ENCODE measurements around the gene STK38L. TPM values are rescaled to one million over a fixed set of nuclear protein-coding genes. Genes with fewer than 3 reads are reported as not detected.
"Not testable (repeated sequence)": the region's sequence is repeated elsewhere in the genome, so short reads cannot be mapped to it uniquely, and the experiment has no call there.

The STK38L gene
- polyA plus RNA-seq, 2 donors, result 10.9 to 11.9 TPM

DNA sequence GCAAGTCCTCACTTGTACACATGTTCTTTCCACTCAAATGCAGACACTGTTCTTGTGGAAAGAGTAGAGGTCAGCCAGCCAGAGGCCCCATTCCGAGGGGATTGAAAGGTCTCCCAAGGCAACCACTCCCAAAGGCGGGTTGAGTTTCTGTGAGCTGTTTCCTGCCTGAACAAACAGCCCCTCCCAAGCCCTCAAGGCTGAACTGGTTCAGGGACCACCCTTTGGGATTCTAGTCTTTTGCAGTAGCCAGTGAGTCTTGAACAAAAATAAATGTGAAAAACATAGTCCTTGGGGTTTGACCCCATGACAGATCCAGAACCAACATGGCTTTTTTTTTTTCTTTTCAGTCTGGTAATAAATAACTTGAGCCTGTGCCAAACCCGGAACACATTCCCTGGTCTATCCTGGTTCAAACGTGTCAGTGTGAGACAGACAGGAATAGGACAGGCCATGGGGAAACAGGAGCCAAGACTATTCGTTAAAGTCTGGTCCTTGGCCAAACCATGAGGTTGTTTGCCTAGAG lies 17.6 kb upstream of the STK38L start:
- H3K4me3 ChIP-seq (ENCODE audit: low read depth in 1 of 2, low read length in 2 of 2), result no peak overlapping the region
- H3K27ac ChIP-seq (ENCODE audit: low read depth in 2 of 2, low read length in 1 of 2), result peak overlapping the region; percentile 52 to 69
- H3K9me3 ChIP-seq (ENCODE audit: control insufficient read depth in 2 of 2, insufficient read depth in 1 of 2, low read depth in 1 of 2, low read length in 1 of 2), result no peaks in the 10 kb centered on the region
- no peaks in the 10 kb centered on the region for H3K27me3 ChIP-seq (ENCODE audit: control insufficient read depth in 1 of 2, insufficient read depth in 2 of 2, low read length in 2 of 2)
- WGBS, 2 donors, result 30 to 42% methylated on average over 5 of the region's 5 CpGs
- no peaks in the 10 kb centered on the region for H3K36me3 ChIP-seq (ENCODE audit: control insufficient read depth in 2 of 2, insufficient read depth in 2 of 2, low read length in 1 of 2)
- no peaks in the 10 kb centered on the region for H3K4me1 ChIP-seq (ENCODE audit: control insufficient read depth in 2 of 2, insufficient read depth in 2 of 2, low read length in 1 of 2)

DNA sequence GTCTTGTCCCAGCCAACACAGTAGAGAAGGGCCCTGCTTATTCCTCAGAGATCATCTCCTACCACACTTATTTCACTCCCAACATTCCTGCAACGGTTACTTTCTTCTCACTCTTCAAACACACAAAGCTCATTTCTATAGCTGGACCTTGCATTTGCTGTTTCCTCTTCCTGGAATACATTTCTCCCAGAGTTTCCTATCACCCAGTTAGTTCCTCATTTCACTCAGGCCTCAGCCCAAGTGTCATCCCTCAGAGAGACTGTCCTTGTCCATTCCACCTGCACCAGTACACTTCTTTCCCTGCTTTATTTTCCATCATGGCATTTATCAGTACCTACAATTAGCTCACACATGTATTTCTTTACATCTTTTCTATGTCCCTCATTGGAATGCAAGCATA lies 14.7 kb upstream of the STK38L start:
- no peaks in the 10 kb centered on the region for H3K27me3 ChIP-seq (ENCODE audit: control insufficient read depth in 1 of 2, insufficient read depth in 2 of 2, low read length in 2 of 2)
- H3K36me3 ChIP-seq (ENCODE audit: control insufficient read depth in 2 of 2, insufficient read depth in 2 of 2, low read length in 1 of 2), result no peaks in the 10 kb centered on the region
- no peaks in the 10 kb centered on the region for H3K4me1 ChIP-seq (ENCODE audit: control insufficient read depth in 2 of 2, insufficient read depth in 2 of 2, low read length in 1 of 2)
- 54 to 67% methylated on average over 1 of the region's 1 CpG for WGBS, 2 donors
- H3K4me3 ChIP-seq (ENCODE audit: low read depth in 1 of 2, low read length in 2 of 2), result no peak overlapping the region
- no peaks in the 10 kb centered on the region for H3K9me3 ChIP-seq (ENCODE audit: control insufficient read depth in 2 of 2, insufficient read depth in 1 of 2, low read depth in 1 of 2, low read length in 1 of 2)
- H3K27ac ChIP-seq (ENCODE audit: low read depth in 2 of 2, low read length in 1 of 2), result no peak overlapping the region

DNA sequence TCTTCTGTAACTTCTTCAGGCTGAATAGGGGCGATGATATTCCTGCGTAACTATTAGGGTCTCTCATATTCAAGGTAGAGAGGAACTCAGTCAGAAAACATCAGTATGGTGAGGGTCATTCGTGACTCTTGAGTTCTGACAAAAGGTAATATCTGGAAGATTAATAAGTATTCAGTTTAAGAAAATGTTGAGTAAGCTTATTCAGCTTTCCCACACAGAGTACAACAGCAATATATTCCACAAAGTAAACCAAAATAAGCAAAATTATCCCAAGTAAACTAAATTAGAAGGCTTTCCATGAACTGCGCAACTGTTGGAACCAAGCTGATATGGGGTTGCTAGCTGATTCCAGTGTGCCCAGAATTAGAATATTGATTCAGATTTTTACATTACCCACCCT lies 12.7 kb upstream of the STK38L start:
- H3K9me3 ChIP-seq (ENCODE audit: control insufficient read depth in 2 of 2, insufficient read depth in 1 of 2, low read depth in 1 of 2, low read length in 1 of 2); H3K36me3 ChIP-seq (ENCODE audit: control insufficient read depth in 2 of 2, insufficient read depth in 2 of 2, low read length in 1 of 2); H3K27me3 ChIP-seq (ENCODE audit: control insufficient read depth in 1 of 2, insufficient read depth in 2 of 2, low read length in 2 of 2); H3K4me3 ChIP-seq (ENCODE audit: low read depth in 1 of 2, low read length in 2 of 2); H3K4me1 ChIP-seq (ENCODE audit: control insufficient read depth in 2 of 2, insufficient read depth in 2 of 2, low read length in 1 of 2); H3K27ac ChIP-seq (ENCODE audit: low read depth in 2 of 2, low read length in 1 of 2): not testable (repeated sequence)
- WGBS, 2 donors, result 70 to 71% methylated on average over 4 of the region's 4 CpGs

DNA sequence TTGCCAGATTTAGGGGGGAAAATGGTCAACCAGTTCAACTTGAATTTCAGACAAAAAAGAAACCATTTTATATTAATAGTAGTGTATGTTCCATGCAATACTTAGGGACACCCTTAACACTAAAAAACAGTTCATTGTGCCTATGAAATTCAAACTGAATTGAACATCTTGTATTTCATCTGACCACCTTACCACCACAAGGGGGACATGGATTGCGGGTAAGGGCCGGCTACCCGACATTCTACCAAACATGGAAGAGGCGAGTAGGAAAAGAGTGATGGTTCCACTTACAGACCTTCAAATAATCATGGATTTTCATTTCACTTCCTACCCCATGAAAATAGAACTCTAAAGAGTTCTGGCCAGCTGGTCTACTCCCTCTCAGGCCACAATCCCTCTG lies 10.3 kb upstream of the STK38L start:
- Histone ChIP-seq H3K9me3 (ENCODE audit: control insufficient read depth in 2 of 2, insufficient read depth in 1 of 2, low read depth in 1 of 2, low read length in 1 of 2) (no peaks in the 10 kb centered on the region), H3K27ac (ENCODE audit: low read depth in 2 of 2, low read length in 1 of 2) (no peak overlapping the region), H3K4me3 (ENCODE audit: low read depth in 1 of 2, low read length in 2 of 2) (no peak overlapping the region), H3K36me3 (ENCODE audit: control insufficient read depth in 2 of 2, insufficient read depth in 2 of 2, low read length in 1 of 2) (no peaks in the 10 kb centered on the region), H3K27me3 (ENCODE audit: control insufficient read depth in 1 of 2, insufficient read depth in 2 of 2, low read length in 2 of 2) (no peaks in the 10 kb centered on the region), H3K4me1 (ENCODE audit: control insufficient read depth in 2 of 2, insufficient read depth in 2 of 2, low read length in 1 of 2) (no peaks in the 10 kb centered on the region)
- 95 to 100% methylated on average over 4 of the region's 4 CpGs for WGBS, 2 donors

DNA sequence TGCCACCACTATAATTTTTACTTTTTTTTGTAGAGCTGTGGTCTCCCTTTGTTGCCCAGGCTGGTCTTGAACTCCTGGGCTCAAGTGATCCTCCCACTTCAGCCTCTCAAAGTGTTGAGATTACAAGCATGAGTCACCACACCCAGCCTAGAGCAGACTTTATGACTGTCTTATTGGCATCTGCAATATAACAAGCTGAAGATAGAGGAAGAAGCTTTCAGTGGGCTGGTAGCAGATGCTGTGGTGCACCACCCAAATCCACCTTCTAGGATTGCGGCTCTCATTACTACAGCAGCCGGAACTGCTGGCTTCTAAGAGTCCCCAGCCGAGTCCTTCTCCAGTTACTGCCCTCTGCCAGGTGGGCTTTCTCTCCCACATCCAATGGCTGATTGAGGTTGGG lies 7.6 kb upstream of the STK38L start:
- Histone ChIP-seq H3K9me3 (ENCODE audit: control insufficient read depth in 2 of 2, insufficient read depth in 1 of 2, low read depth in 1 of 2, low read length in 1 of 2) (no peaks in the 10 kb centered on the region), H3K27ac (ENCODE audit: low read depth in 2 of 2, low read length in 1 of 2) (no peak overlapping the region), H3K4me1 (ENCODE audit: control insufficient read depth in 2 of 2, insufficient read depth in 2 of 2, low read length in 1 of 2) (no peaks in the 10 kb centered on the region), H3K36me3 (ENCODE audit: control insufficient read depth in 2 of 2, insufficient read depth in 2 of 2, low read length in 1 of 2) (no peaks in the 10 kb centered on the region), H3K27me3 (ENCODE audit: control insufficient read depth in 1 of 2, insufficient read depth in 2 of 2, low read length in 2 of 2) (no peaks in the 10 kb centered on the region), H3K4me3 (ENCODE audit: low read depth in 1 of 2, low read length in 2 of 2) (no peak overlapping the region)
- 78 to 95% methylated on average over 3 of the region's 3 CpGs for WGBS, 2 donors

DNA sequence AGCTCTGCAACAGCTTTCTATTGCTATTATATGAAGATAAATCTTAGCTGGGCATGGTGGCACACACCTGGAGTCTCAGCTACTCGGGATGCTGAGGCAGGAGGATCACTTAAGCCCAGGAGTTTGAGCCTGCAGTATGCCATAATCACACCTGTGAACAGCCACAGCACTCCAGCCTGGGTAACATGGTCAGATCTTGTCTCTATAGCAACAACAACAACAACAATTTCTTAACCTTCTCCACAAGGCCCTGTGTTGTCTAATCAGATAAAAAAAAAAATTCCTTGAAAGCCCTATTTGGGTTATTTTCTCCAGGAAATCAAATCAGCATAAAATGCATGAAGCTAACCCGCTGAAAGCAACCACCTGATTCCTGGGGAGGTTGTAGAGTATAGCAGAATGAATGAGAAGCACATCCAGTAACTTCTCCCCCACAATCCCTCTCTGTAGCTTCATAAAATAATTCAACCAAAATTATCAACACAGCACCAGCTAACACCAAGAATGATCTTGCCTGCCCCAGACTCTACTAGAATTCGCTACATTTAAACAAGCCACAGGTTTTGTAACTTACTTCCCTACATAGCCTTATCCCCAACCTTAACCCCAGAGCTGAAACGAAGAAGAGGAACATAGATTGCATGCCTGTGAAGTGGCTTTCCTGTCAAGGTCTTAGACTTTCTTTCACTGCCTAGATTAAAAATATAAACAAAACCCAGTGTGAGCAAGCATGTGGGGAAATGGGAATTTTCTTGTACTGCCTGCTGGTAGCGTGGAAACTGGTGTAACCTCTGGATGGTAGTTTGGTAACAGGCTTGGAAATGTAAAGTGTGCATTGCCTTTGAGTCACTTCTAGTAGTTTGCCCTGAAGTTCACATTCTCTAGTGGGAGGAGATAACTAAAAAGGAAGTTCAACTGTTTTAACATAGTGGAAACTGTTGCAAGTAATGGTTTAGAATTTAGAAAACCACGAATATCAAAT lies 6.0 kb upstream of the STK38L start:
- no peaks in the 10 kb centered on the region for H3K27me3 ChIP-seq (ENCODE audit: control insufficient read depth in 1 of 2, insufficient read depth in 2 of 2, low read length in 2 of 2)
- no peaks in the 10 kb centered on the region for H3K36me3 ChIP-seq (ENCODE audit: control insufficient read depth in 2 of 2, insufficient read depth in 2 of 2, low read length in 1 of 2)
- no peaks in the 10 kb centered on the region for H3K9me3 ChIP-seq (ENCODE audit: control insufficient read depth in 2 of 2, insufficient read depth in 1 of 2, low read depth in 1 of 2, low read length in 1 of 2)
- H3K4me3 ChIP-seq (ENCODE audit: low read depth in 1 of 2, low read length in 2 of 2), result no peak overlapping the region
- H3K4me1 ChIP-seq (ENCODE audit: control insufficient read depth in 2 of 2, insufficient read depth in 2 of 2, low read length in 1 of 2), result no peaks in the 10 kb centered on the region
- H3K27ac ChIP-seq (ENCODE audit: low read depth in 2 of 2, low read length in 1 of 2), result no peak overlapping the region
- WGBS, 2 donors, result 71% methylated on average over 6 of the region's 6 CpGs

DNA sequence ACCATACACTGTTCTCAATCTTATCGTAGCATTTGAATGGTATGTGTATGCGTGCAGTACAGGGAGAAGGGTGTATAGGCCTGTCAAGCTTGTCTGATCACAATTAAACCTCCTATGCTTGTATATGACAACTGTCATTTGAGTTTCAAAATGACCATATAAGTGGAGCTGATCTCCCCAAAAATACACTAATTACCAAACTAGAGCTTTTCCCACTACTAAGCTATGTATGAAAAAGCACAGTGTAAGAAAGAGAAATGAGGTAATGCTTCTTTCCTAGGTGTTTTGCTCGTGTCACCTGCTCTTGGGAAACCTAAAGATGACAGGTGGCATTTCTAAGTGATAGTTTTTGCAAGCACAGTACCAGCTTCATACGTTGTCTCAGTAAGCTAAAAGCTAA lies 1.1 kb upstream of the STK38L start:
- WGBS, 2 donors, result 89 to 91% methylated on average over 4 of the region's 4 CpGs
- Histone ChIP-seq H3K4me3 (ENCODE audit: low read depth in 1 of 2, low read length in 2 of 2) (no peak overlapping the region), H3K27me3 (ENCODE audit: control insufficient read depth in 1 of 2, insufficient read depth in 2 of 2, low read length in 2 of 2) (no peaks in the 10 kb centered on the region), H3K9me3 (ENCODE audit: control insufficient read depth in 2 of 2, insufficient read depth in 1 of 2, low read depth in 1 of 2, low read length in 1 of 2) (no peaks in the 10 kb centered on the region), H3K4me1 (ENCODE audit: control insufficient read depth in 2 of 2, insufficient read depth in 2 of 2, low read length in 1 of 2) (no peaks in the 10 kb centered on the region), H3K27ac (ENCODE audit: low read depth in 2 of 2, low read length in 1 of 2) (peak overlapping the region in 1 of 2 donors; percentile 24), H3K36me3 (ENCODE audit: control insufficient read depth in 2 of 2, insufficient read depth in 2 of 2, low read length in 1 of 2) (no peaks in the 10 kb centered on the region)

DNA sequence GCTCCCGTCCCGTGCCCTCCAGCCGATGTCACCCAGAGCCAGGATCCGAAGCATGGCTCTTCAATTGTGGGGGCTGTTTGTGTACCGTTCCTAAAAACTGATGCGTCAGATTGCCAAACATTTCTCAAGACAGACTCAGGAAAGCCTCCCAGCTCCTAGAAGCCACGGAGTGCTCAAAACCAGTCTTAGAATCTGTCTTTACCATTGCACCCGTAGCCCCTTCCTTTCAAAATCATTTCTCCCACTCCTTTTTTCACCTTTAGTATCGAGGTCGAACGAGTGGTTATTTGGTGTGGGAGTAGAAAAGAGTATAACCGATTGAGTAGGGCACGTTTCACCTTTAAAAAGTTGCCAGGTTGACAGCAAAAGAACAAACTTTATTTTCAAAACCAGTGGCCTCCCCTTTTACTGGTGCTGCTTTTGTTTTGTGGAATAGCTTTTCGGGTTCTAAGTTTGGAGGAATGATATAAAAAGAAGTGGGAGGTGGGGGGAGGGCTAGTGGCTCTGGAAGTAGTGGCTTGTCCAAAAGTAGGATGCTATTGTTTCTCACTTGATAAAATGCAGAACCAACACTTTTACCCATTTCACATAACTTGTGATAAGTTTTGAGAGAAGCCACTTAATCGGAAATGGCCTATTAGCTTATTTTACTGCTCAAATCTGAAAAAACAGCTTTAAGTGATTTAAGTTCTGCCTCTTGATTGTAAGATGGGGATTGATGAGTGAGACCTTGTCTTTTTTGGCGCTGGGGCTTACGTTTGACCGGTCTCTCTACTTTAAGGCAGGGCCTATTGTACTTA lies 803 bp downstream of the STK38L start:
- no peaks in the 10 kb centered on the region for H3K4me1 ChIP-seq (ENCODE audit: control insufficient read depth in 2 of 2, insufficient read depth in 2 of 2, low read length in 1 of 2)
- peak overlapping the region; percentile 90 to 98 for H3K4me3 ChIP-seq (ENCODE audit: low read depth in 1 of 2, low read length in 2 of 2)
- WGBS, 2 donors, result 5 to 7% methylated on average over 18 of the region's 18 CpGs
- H3K27me3 ChIP-seq (ENCODE audit: control insufficient read depth in 1 of 2, insufficient read depth in 2 of 2, low read length in 2 of 2), result no peaks in the 10 kb centered on the region
- H3K36me3 ChIP-seq (ENCODE audit: control insufficient read depth in 2 of 2, insufficient read depth in 2 of 2, low read length in 1 of 2), result no peaks in the 10 kb centered on the region
- peak overlapping the region; percentile 96 to 99 for H3K27ac ChIP-seq (ENCODE audit: low read depth in 2 of 2, low read length in 1 of 2)
- no peaks in the 10 kb centered on the region for H3K9me3 ChIP-seq (ENCODE audit: control insufficient read depth in 2 of 2, insufficient read depth in 1 of 2, low read depth in 1 of 2, low read length in 1 of 2)

DNA sequence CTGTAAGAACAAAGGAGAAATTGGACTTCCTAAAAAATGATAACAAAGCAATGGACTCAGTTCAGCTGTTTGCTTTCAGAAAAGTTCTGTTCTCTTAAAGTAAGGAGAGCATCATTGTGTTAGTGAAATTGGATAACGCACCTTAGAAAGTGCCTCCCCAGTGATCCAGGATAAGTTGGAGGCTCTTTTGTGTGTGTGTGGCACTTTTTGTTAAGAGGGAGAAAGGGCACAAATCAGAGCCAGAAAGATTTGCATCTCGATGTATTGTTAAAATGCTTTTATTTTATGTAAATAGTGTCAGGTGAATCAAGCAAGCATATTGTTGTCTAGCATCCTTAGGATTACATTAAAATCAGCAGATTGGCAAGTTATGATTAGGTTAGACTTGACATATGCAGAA lies 2.1 kb downstream of the STK38L start:
- H3K9me3 ChIP-seq (ENCODE audit: control insufficient read depth in 2 of 2, insufficient read depth in 1 of 2, low read depth in 1 of 2, low read length in 1 of 2), result no peaks in the 10 kb centered on the region
- H3K27ac ChIP-seq (ENCODE audit: low read depth in 2 of 2, low read length in 1 of 2), result no peak overlapping the region
- no peaks in the 10 kb centered on the region for H3K27me3 ChIP-seq (ENCODE audit: control insufficient read depth in 1 of 2, insufficient read depth in 2 of 2, low read length in 2 of 2)
- H3K4me1 ChIP-seq (ENCODE audit: control insufficient read depth in 2 of 2, insufficient read depth in 2 of 2, low read length in 1 of 2), result no peaks in the 10 kb centered on the region
- WGBS, 2 donors, result 60 to 64% methylated on average over 2 of the region's 2 CpGs
- no peaks in the 10 kb centered on the region for H3K36me3 ChIP-seq (ENCODE audit: control insufficient read depth in 2 of 2, insufficient read depth in 2 of 2, low read length in 1 of 2)
- peak overlapping the region in 1 of 2 donors; percentile 98 for H3K4me3 ChIP-seq (ENCODE audit: low read depth in 1 of 2, low read length in 2 of 2)
